ENCODE results near the gene CDC14B. TPM values are rescaled to one million over a fixed set of nuclear protein-coding genes. Genes with fewer than 3 reads are reported as not detected.

CDC14B gene
- total RNA-seq, 2 experiments from 2014 or later, result 1.1 to 1.5 TPM

- H3K9me3 Mint-ChIP-seq (ENCODE audit: low read depth), result no peaks in the 10 kb centered on the region
- intact Hi-C loops (cut with DNase I, micrococcal nuclease), result loop anchor here in 1 of 2 experiments (10.0 kb wide), 1 partner anchor 318 kb away; the partner anchor contains the start of gene ZNF510
- H3K4me3 Mint-ChIP-seq, result no peak overlapping the region
- CTCF ChIA-PET, result interaction anchor here (1.0 to 1.5 kb wide), 2 partner anchors 23 to 109 kb away, joined by 3 read pairs; no protein-coding TSS in a partner anchor
- H3K27me3 Mint-ChIP-seq, result no peaks in the 10 kb centered on the region
- no peak overlapping the region for H3K27ac Mint-ChIP-seq
- ATAC-seq (no peak), DNase-seq (no peak)
- peaks cover 17% of the 10 kb centered on the region for H3K4me1 Mint-ChIP-seq
- H3K36me3 Mint-ChIP-seq (ENCODE audit: low read depth), result peaks cover 8% of the 10 kb centered on the region
- POLR2A ChIA-PET, result no interaction called here
Observed at GRCh38 chr9:96457266-96457665, 162.4 kb downstream of the CDC14B start.

GRCh38 chr9:96453625-96454024 is 166.0 kb downstream of the CDC14B start:
- Mint-ChIP-seq H3K4me1 (peaks cover 24% of the 10 kb centered on the region), H3K27me3 (peaks cover 4% of the 10 kb centered on the region), H3K27ac (no peak overlapping the region), H3K36me3 (ENCODE audit: low read depth) (peaks cover 2% of the 10 kb centered on the region), H3K4me3 (no peak overlapping the region), H3K9me3 (ENCODE audit: low read depth) (no peaks in the 10 kb centered on the region)
- intact Hi-C loops (cut with DNase I, micrococcal nuclease), result loop anchor here (5.0 to 10.0 kb wide), 3 partner anchors 39 to 321 kb away; partner anchors contain the start of gene ZNF510 (in 1 of the 2)
- POLR2A ChIA-PET, result no interaction called here
- no peak for ATAC-seq
- DNase-seq, result peak; percentile 24
- CTCF ChIA-PET, result interaction anchor here (0.8 to 2.0 kb wide), 5 partner anchors 25 to 116 kb away, joined by 3 to 7 read pairs (median 4); no protein-coding TSS in a partner anchor

GRCh38 chr9:96450613-96451528 is 168.8 kb downstream of the CDC14B start:
- ChIA-PET CTCF (interaction anchor here (0.6 to 2.8 kb wide), 3 partner anchors 9 to 167 kb away, joined by 3 to 13 read pairs (median 6); no protein-coding TSS in a partner anchor), POLR2A (no interaction called here)
- Mint-ChIP-seq H3K4me1 (peaks cover 24% of the 10 kb centered on the region), H3K9me3 (ENCODE audit: low read depth) (no peaks in the 10 kb centered on the region), H3K4me3 (peak overlapping the region; percentile 84), H3K27ac (peak overlapping the region; percentile 73), H3K36me3 (ENCODE audit: low read depth) (no peaks in the 10 kb centered on the region), H3K27me3 (peaks cover 9% of the 10 kb centered on the region)
- peak; percentile 56 for DNase-seq
- intact Hi-C loops (cut with DNase I, micrococcal nuclease), result loop anchor here (1.0 to 10.0 kb wide), 12 partner anchors 27 to 1182 kb away; partner anchors contain the start of genes CDC14B (in 1 of the 2), NCBP1 (in 1 of the 2), TSTD2 (in 1 of the 2) and ZNF367 (in 1 of the 2)
- ATAC-seq, result no peak

Other genes starting within 250 kb of the CDC14B start
- gene SLC35D2, start 236.1 kb downstream of the CDC14B start, total RNA-seq, result 1 to 10 TPM; 2.6 to 2.7 TPM
- 10 to 100 TPM; 22.0 to 24.2 TPM for gene ZNF367, start 201.5 kb downstream of the CDC14B start, total RNA-seq
- gene HABP4, start 169.7 kb downstream of the CDC14B start, total RNA-seq, result 1 to 10 TPM; 5.8 to 7.3 TPM
- gene PRXL2C, start 35.5 kb upstream of the CDC14B start, total RNA-seq, result 1 to 10 TPM; 5.5 to 7.5 TPM
- gene ZNF510, start 158.2 kb upstream of the CDC14B start, total RNA-seq, result 10 to 100 TPM in 1 of 2 experiments, 1 to 10 TPM in 1; 9.4 to 10.3 TPM
- 1 to 10 TPM; 3.8 to 4.8 TPM for gene ZNF782, start 234.7 kb upstream of the CDC14B start, total RNA-seq